Activated naive CD4-positive, alpha-beta T cell treated with anti-CD3 and anti-CD28 coated beads for 36 hours (primary cell): ENCODE results near the gene FOXRED2. TPM values are rescaled to one million over a fixed set of nuclear protein-coding genes. Genes with fewer than 3 reads are reported as not detected.
"Not testable (repeated sequence)": the region's sequence is repeated elsewhere in the genome, so short reads cannot be mapped to it uniquely, and the experiment has no call there.

ENCODE experiments used
- CTCF ChIA-PET: fragments of 350-600 bp; sonication (Branson Sonifier 250); formaldehyde crosslinking; loops from one replicate; lab custom pipeline; 2021; ENCODE audit warnings: antibody characterized with exemption; lab: Charles Lee
- DNase-seq: peaks from one replicate; pipeline ENCODE4 v3.0.0-alpha.2; 2020
- H3K27ac Mint-ChIP-seq: one replicate; pipeline ENCODE4 v1.8.0; 2021; ENCODE audit warnings: mild to moderate bottlenecking, mixed read lengths
- H3K27me3 Mint-ChIP-seq: one replicate; pipeline ENCODE4 v1.8.0; 2021; ENCODE audit warnings: low read depth, mixed read lengths
- H3K36me3 Mint-ChIP-seq: one replicate; pipeline ENCODE4 v1.8.0; 2021; ENCODE audit warnings: low read depth, mixed read lengths
- H3K4me1 Mint-ChIP-seq: one replicate; pipeline ENCODE4 v1.8.0; 2021; ENCODE audit warnings: low read depth, mixed read lengths
- H3K4me3 Mint-ChIP-seq: one replicate; pipeline ENCODE4 v1.8.0; 2021; ENCODE audit warnings: mild to moderate bottlenecking, moderate library complexity, mixed read lengths
- H3K9me3 Mint-ChIP-seq: one replicate; pipeline ENCODE4 v1.8.0; 2021; ENCODE audit warnings: mixed read lengths
- intact Hi-C: fragments of 100-400 bp; cut with micrococcal nuclease; formaldehyde crosslinking; loops from one replicate; pipeline ENCODE4 v1.15.1; 2023
- total RNA-seq, 2 experiments: library from RNA; stranded (reverse); gene quantifications; one replicate each; pipeline ENCODE4 v1.2.3, GENCODE V29; 2021

Gene FOXRED2
- total RNA-seq, 2 experiments from 2014 or later = 10.6 to 11.9 TPM

DNA sequence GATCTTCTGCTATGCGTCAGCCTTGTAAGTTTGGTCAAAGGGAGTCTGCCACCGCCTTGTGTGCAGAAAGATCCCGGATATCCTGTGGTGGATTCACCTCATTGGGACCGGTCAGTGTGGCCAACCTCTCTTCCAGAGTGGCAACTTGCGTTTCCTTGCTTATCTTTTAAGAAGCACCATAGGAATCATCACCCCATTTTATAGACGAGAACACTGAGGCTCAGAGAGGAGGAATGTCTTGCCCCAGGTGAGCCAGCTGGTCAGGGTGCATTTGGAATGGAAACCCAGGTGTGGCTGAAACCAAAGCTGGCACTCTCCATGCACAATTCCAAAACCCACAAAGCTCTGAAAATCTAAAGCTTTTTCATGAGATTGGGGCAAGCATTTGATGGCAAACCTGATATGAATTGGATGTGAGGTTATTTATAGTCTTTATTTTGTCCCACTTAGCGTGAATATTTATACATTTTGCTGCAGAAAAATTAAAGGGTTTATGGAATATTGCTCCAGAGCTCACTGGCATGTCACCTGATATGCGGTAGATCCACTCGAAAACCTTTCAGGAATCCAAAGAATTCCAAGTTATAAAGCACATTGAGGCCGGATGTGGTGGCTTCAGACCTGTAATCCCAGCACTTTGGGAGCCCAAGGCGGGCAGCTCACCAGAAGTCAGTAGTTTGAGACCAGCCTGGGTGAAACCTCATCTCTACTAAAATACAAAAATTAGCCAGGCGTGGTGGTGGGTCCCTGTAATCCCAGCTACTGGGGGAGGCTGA is 34.2 kb upstream of the FOXRED2 start:
- Mint-ChIP-seq H3K27ac (no peak overlapping the region), H3K27me3 (peaks cover 2% of the 10 kb centered on the region), H3K4me3 (no peak overlapping the region), H3K4me1 (peaks cover 11% of the 10 kb centered on the region), H3K36me3 (no peaks in the 10 kb centered on the region), H3K9me3 (no peaks in the 10 kb centered on the region)
- no peak for DNase-seq
- CTCF ChIA-PET = interaction anchor here (1.2 kb wide), 1 partner anchor 11 kb away, joined by 3 read pairs; no protein-coding TSS in a partner anchor
- intact Hi-C loops = no loop called here

DNA sequence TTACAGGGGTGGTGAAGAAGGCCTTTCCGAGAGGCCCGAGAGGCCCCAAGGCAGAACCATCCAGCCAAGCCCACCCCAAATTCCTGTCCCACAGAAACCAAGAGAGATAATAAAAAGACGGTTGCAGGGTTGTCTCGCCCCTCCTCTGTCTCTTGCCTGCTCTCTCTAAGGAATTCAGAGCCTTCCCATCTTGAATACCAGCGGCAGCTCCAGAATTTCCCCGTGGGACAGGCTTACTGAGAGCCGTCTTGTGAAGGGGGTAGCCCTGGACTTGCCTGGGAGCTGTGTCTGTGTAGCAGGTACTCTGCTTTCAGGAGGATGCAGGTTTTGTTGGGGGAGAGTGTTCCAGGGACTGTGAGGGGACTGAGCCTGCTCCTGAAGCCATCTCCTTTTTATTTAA is 31.7 kb upstream of the FOXRED2 start:
- Mint-ChIP-seq H3K27ac (no peak overlapping the region), H3K9me3 (no peaks in the 10 kb centered on the region), H3K4me3 (no peak overlapping the region), H3K36me3 (no peaks in the 10 kb centered on the region), H3K4me1 (peaks cover 10% of the 10 kb centered on the region), H3K27me3 (no peaks in the 10 kb centered on the region)
- intact Hi-C loops = no loop called here
- CTCF ChIA-PET = interaction anchor here (0.6 to 0.8 kb wide), 2 partner anchors 62 to 318 kb away, joined by 3 to 4 read pairs; no protein-coding TSS in a partner anchor
- no peak for DNase-seq

DNA sequence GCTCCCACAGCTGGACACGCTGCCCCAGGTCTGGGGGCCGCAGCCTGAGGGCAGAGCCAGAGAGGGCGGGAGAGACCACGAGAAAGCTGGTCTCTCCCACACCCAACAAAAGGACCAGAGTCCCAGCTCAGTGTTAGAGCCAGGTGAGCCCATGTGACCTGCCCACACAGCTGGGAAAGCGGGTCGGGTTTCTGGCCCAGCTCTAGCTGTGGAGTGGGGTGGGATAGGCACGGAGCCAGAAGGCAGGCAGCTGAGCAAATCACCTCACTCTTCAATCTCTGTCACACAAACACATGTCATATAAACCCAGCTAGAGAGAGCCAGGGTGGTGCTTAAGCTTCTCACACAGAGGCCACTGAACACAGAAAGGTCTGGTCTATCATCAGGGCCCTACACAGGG is 29.9 kb upstream of the FOXRED2 start:
- no peaks in the 10 kb centered on the region for H3K27me3 Mint-ChIP-seq
- H3K4me3 Mint-ChIP-seq = no peak overlapping the region
- intact Hi-C loops = no loop called here

DNA sequence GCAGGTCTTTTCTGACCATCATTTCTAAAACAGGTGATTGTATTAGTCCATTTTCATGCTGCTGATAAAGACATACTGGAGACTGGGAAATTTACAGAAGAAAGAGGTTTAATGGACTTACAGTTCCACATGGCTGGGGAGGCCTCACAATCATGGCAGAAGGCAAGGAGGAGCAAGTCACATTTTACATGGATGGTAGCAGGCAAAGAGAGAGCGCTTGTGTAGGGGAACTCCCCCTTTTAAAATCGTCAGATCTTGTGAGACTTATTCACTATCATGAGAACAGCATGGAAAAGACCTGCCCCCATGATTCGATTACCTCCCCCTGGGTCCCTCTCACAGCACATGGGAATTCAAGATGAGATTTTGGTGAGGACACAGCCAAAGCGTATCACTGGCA is 26.5 kb upstream of the FOXRED2 start:
- H3K4me3 Mint-ChIP-seq, H3K27me3 Mint-ChIP-seq, H3K36me3 Mint-ChIP-seq, H3K9me3 Mint-ChIP-seq, DNase-seq, H3K27ac Mint-ChIP-seq, intact Hi-C loops, H3K4me1 Mint-ChIP-seq: not testable (repeated sequence)
- CTCF ChIA-PET = interaction anchor here (0.6 kb wide), 1 partner anchor 12 kb away, joined by 3 read pairs; no protein-coding TSS in a partner anchor

More for the DNA sequence above, 29.9 kb upstream of the FOXRED2 start:
- H3K27ac Mint-ChIP-seq = no peak overlapping the region
- no peaks in the 10 kb centered on the region for H3K9me3 Mint-ChIP-seq
- H3K36me3 Mint-ChIP-seq = no peaks in the 10 kb centered on the region
- peaks cover 3% of the 10 kb centered on the region for H3K4me1 Mint-ChIP-seq
- CTCF ChIA-PET = no interaction called here
- DNase-seq = no peak

DNA sequence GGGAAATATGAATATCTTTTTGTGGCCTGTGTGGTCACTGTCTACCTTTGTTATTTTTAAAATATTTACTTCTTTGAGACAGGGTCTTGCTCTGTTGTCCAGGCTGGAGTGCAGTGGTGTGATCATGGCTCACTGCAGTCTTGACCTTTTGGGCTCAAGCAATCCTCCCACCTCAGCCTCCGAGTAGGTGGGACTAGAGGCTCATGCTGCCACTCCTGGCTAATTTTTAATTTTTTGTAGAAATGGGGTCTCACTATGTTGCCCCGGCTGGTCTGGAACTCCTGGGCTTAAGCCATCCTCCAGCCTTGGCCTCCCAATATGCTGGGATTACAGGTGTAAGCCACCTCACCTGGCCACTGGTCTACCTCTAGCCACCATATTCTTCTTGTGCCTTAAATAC is 25.6 kb upstream of the FOXRED2 start:
- no peaks in the 10 kb centered on the region for H3K9me3 Mint-ChIP-seq
- peaks cover 7% of the 10 kb centered on the region for H3K36me3 Mint-ChIP-seq
- H3K4me3 Mint-ChIP-seq = no peak overlapping the region
- DNase-seq = no peak
- peaks cover 5% of the 10 kb centered on the region for H3K4me1 Mint-ChIP-seq
- CTCF ChIA-PET = no interaction called here
- intact Hi-C loops = no loop called here
- no peaks in the 10 kb centered on the region for H3K27me3 Mint-ChIP-seq
- H3K27ac Mint-ChIP-seq = no peak overlapping the region

DNA sequence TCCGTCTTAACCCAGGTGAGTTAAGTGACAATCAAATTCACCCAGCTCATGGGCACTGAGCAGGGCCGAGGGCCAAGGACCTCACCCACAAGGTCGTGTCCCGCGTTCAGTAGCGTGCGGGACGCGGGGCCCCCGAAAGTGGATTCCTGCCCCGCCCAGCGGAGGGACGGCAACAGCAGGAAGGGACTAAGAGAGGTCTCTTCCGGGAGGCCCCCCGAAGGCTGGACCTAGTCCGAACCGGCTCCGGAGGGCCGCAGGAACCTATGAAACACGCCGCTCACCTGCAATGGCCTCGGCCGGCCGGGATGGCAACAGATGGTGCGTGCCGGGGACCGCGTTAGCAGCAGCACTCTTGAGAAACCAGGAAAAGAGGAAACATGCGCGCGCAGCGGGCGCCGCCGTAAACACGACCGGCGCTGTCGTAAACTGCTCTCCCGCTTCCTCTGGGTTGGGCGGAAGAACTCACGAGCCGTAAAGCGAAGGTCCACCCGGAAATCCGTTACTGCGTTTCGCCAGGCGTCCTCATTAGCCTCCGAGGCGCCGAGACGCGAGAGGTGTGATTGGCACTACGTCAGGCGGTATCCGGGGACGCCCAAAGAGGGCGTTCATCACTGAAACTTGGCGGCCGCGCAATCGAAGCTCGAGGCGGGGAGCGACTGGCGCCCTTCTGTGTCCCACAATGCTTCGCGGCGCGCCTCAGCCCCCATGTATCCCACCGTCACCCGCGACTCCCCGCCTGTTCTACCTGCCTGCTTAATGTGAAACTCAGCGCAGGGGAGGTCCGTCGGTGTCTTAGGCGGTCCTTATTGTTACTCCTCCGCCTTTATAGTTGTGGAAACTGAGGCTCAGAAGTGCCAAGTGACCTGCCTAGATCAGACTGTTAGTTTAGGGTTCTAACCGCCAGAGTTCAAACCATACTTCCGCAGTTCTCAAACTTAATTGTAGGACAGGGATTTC is 22.2 kb upstream of the FOXRED2 start, which contains the start of gene EIF3D:
Gene EIF3D, minus strand, starts transcription at position 372 of the 957 bp plus-strand sequence. CDS start 3,045 bp downstream, outside the sequence.
- CTCF ChIA-PET = interaction anchor here (0.6 to 1.2 kb wide), 4 partner anchors 13 to 514 kb away, joined by 3 to 4 read pairs (median 3); no protein-coding TSS in a partner anchor
- peak within 1 kb of the TSS; percentile 99 for H3K27ac Mint-ChIP-seq
- intact Hi-C loops = loop anchor here (1.0 to 2.0 kb wide), 9 partner anchors 13 to 714 kb away; partner anchors contain the start of genes FOXRED2 and IFT27
- no peaks in the 10 kb centered on the region for H3K27me3 Mint-ChIP-seq
- H3K9me3 Mint-ChIP-seq = no peaks in the 10 kb centered on the region
- H3K4me1 Mint-ChIP-seq = peaks cover 31% of the 10 kb centered on the region
- peak; percentile 99 for DNase-seq
- H3K4me3 Mint-ChIP-seq = peak within 1 kb of the TSS; percentile 96
- H3K36me3 Mint-ChIP-seq = peaks cover 35% of the 10 kb centered on the region

DNA sequence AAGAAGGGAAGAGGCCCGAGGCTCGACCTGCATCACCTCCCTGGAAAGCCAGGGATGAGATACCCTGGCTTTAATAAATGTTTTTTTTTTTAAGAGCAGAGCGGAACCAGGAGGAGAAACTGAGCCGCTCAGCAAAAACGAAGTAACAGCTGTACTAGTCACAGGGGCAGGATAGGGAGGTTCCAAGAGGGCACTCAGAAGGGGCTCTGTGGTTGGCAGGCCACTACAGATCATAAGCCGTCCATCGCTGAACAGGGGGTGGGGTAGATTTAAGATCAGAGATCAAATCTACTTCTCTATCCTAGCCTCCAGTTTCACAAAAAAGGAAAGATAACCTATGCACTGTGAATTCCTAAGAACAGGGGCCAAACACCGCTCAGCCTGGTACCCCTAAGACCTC is 21.5 kb upstream of the FOXRED2 start:
- Mint-ChIP-seq H3K4me1 (peaks cover 31% of the 10 kb centered on the region), H3K4me3 (peak overlapping the region; percentile 96), H3K9me3 (no peaks in the 10 kb centered on the region), H3K36me3 (peaks cover 42% of the 10 kb centered on the region), H3K27me3 (no peaks in the 10 kb centered on the region), H3K27ac (peak overlapping the region; percentile 99)
- DNase-seq = peak; percentile 24
- intact Hi-C loops = loop anchor here (2.0 kb wide), 1 partner anchor 714 kb away; no protein-coding TSS in a partner anchor
- CTCF ChIA-PET = no interaction called here

DNA sequence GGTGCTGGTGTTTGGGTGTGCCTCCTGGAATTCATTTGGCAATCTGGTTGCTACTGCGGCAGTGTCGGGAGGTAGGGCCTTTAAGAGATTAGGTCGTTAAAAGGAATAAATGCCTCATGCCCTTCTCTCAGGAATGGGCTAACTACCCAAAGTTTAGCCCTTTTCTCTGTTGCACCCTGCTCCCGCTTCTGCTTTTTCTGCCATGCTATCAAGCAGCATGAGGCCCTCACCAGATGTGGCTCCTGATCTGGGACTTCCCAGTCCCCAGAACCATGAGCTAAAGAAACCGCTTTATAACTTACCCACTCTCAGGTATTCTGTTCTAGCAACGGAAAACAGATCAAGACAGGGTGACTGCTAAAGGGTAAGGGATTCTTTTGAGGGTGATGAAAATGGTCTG is 15.8 kb upstream of the FOXRED2 start:
- CTCF ChIA-PET = interaction anchor here (1.2 to 1.6 kb wide), 2 partner anchors 12 to 221 kb away, joined by 4 to 8 read pairs; no protein-coding TSS in a partner anchor
- no peaks in the 10 kb centered on the region for H3K9me3 Mint-ChIP-seq
- intact Hi-C loops = no loop called here
- H3K27ac Mint-ChIP-seq = no peak overlapping the region
- H3K4me3 Mint-ChIP-seq = no peak overlapping the region
- H3K27me3 Mint-ChIP-seq = no peaks in the 10 kb centered on the region
- H3K36me3 Mint-ChIP-seq = peaks cover 75% of the 10 kb centered on the region
- H3K4me1 Mint-ChIP-seq = peaks cover 29% of the 10 kb centered on the region
- no peak for DNase-seq

DNA sequence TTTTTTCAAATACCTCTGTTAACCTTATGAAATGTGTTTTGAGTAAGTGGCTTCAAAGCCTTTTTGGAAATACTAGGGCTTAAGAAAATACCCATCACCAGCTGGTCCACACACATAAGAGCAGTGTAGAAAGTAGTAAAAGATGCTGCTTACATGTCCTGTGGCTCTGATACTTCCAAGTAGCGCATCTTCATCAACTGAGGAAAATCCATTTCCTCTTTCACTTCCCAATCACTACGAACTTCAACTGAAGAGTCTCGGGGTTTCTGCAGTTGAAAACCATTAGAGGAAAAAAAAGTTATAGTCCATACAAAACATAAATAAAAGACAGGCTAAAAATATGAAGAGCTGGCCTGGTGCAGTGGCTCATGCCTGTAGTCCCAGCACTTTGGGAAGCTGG is 13.6 kb upstream of the FOXRED2 start:
- Mint-ChIP-seq H3K27me3 (no peaks in the 10 kb centered on the region), H3K4me1 (peaks cover 7% of the 10 kb centered on the region), H3K4me3 (no peak overlapping the region), H3K9me3 (no peaks in the 10 kb centered on the region), H3K36me3 (peaks cover 79% of the 10 kb centered on the region), H3K27ac (peak overlapping the region; percentile 43)
- intact Hi-C loops = no loop called here
- no peak for DNase-seq
- CTCF ChIA-PET = interaction anchor here (1.1 kb wide), 1 partner anchor 336 kb away, joined by 3 read pairs; no protein-coding TSS in a partner anchor

DNA sequence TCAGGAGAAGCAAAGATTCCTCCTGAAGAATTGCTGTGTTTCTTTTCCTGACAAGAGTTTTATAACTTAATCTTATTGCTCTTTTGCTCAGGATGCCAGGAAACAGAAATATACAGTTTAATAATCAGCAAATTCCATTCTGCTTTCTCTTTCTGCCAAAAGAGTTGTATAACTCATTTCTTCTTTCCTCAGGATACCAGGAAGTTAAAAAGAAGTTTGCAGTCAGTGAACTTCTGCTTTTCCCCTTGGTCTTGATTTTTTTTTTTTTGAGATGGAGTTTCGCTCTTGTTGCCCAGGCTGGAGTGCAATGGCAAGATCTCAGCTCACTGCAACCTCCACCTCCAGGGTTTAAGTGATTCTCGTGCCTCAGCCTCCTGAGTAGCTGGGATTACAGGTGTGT is 13.1 kb upstream of the FOXRED2 start:
- intact Hi-C loops, H3K9me3 Mint-ChIP-seq: not testable (repeated sequence)
- CTCF ChIA-PET = interaction anchor here (0.8 kb wide), 1 partner anchor 219 kb away, joined by 3 read pairs; no protein-coding TSS in a partner anchor

DNA sequence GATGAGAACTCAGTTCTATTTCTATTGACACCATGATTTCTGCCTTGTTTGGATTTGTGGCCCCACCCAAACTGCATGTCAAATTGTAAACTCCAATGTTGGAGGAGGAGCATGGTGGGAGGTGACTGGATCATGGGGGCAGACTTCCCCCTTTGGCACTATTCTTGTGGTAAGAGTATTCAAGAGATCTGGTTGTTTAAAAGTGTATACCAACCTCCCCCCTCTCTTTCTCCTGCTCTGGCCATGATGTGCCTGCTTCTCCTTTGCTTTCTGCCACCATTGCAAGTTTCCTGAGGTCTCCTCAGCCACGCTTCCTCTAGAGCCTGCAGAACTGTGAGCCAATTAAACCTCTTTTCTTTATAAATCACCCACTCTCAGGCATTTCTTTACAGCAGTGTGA is 7.9 kb upstream of the FOXRED2 start:
- H3K36me3 Mint-ChIP-seq = peaks cover 73% of the 10 kb centered on the region
- no peak overlapping the region for H3K4me3 Mint-ChIP-seq
- H3K27ac Mint-ChIP-seq = no peak overlapping the region
- peaks cover 3% of the 10 kb centered on the region for H3K4me1 Mint-ChIP-seq
- no peaks in the 10 kb centered on the region for H3K9me3 Mint-ChIP-seq
- intact Hi-C loops = no loop called here
- CTCF ChIA-PET = no interaction called here
- H3K27me3 Mint-ChIP-seq = no peaks in the 10 kb centered on the region
- no peak for DNase-seq

More for the DNA sequence above, 13.1 kb upstream of the FOXRED2 start:
- DNase-seq, H3K27ac Mint-ChIP-seq, H3K4me3 Mint-ChIP-seq, H3K27me3 Mint-ChIP-seq, H3K4me1 Mint-ChIP-seq: not testable (repeated sequence)
- H3K36me3 Mint-ChIP-seq = peaks cover 76% of the 10 kb centered on the region

DNA sequence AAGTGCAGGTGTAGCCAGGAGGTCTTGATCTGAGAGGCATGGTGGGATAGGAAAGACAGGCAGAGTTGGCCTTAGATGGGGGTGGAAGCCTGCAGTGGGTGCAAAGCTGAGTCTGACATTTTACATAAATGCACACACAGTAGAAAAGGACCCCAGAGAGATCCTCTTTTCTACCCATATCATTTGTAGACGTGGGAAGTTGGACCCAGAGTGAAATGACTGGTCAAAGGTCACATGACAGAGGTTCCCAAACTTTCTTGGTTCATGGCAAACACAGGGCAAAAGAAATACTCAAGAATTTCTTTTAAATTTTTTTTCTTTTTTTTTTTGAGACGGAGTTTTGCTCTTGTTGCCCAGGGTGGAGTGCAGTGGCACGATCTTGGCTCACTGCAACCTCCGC is 6.2 kb upstream of the FOXRED2 start:
- DNase-seq = no peak
- Mint-ChIP-seq H3K4me3 (no peak overlapping the region), H3K27ac (no peak overlapping the region), H3K27me3 (no peaks in the 10 kb centered on the region), H3K4me1 (peaks cover 5% of the 10 kb centered on the region), H3K36me3 (peaks cover 62% of the 10 kb centered on the region), H3K9me3 (no peaks in the 10 kb centered on the region)
- CTCF ChIA-PET = no interaction called here
- intact Hi-C loops = no loop called here
